CD4-positive, alpha-beta T cell treated with Interleukin-17A for 4 hours (primary cell): Measurements from ENCODE around the gene NUDT22.
A peak's percentile ranks its signal among the peaks of the same experiment; 100 is the strongest.

ENCODE experiments used
- DNase-seq: peaks from one replicate; pipeline ENCODE4 v3.0.0-alpha.2; 2020; ENCODE audit warnings: mixed read lengths

Gene NUDT22

GRCh38 chr11:64207256-64208085 is 18.6 kb upstream of the NUDT22 start:
- DNase-seq, result peak; percentile 85

GRCh38 chr11:64208086-64208795 is 17.8 kb upstream of the NUDT22 start:
- DNase-seq, result no peak

DNA sequence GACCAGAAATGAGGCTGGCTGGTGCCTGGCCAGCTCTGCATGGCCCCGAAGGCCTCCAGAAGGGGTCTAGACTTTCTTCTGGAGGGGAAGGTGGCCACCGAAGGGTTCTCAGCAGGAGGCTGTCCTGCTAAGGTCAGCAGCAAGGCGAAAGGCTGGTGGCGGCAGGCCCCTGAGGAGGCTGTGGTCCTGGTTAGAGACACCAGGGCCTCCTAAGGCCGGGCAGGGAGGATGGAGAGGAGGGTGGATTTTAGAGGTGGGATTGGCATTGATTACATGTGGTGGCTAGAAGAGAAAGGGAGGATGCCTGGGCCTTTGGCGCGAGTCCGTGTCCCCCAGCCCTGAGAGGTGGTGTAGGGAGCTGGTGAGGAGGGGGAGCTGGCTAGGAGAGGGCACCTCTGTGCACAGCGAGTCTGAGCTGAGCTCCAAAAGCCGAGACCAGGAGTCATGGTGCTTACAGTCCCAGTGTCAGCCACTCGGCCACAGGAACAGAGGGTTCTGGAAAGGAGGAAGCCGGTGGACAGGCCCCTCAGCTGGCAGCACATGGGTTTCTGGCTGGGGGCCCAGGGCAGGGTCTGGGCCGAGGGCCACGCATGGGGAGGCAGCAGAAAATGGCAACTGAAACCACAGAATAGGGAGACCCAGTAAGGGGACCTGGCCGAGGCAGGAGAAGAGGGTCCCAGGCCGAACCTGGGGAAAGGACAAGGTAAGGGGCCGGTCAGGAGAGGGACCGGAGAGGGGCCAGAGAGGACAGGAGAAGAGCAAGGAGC is 17.1 kb upstream of the NUDT22 start:
- no peak for DNase-seq

DNA sequence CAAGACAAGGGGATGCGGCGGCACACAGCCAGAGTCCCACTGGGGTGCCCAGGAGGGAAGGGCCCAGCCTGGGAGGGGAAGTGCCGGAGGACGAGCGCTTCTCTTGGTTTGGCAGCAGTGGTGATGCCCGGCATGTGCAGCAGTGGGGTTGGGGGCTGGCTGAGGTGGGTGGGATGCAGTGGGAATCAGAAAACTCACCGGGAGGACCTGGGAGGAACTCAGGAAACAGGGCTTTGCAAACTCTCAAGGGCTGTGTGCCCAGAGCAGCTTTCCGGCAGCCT is 16.6 kb upstream of the NUDT22 start:
- no peak for DNase-seq

GRCh38 chr11:64210301-64211020 is 15.6 kb upstream of the NUDT22 start:
- DNase-seq, result no peak

DNA sequence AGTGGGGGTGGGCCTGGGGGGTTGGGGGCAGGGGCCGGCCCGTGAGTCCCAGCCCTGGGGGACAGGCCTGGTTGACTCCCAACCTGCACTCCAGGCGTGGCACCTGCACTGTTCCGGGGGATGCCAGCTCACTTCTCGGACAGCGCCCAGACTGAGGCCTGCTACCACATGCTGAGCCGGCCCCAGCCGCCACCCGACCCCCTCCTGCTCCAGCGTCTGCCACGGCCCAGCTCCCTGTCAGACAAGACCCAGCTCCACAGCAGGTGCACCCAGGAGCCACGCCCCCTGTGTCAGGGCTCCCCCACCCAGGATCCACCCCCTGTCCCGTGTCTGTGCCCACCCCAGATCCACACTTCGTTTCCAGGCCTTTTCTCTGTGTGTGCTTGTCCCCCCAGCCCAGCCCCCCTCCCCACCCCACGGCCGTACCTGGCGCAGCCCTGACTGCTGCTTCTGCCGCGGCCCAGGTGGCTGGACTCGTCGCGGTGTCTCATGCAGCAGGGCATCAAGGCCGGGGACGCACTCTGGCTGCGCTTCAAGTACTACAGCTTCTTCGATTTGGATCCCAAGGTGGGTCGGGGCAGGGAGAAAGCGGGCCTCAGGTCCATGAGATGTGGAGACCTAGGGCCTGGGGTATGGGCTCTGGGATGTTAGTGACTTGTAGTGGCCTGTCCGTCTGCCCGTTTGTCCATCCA is 14.7 kb upstream of the NUDT22 start:
- DNase-seq, result no peak

- DNase-seq, result no peak
Measured at GRCh38 chr11:64216879-64217278, 9.2 kb upstream of the NUDT22 start.

DNA sequence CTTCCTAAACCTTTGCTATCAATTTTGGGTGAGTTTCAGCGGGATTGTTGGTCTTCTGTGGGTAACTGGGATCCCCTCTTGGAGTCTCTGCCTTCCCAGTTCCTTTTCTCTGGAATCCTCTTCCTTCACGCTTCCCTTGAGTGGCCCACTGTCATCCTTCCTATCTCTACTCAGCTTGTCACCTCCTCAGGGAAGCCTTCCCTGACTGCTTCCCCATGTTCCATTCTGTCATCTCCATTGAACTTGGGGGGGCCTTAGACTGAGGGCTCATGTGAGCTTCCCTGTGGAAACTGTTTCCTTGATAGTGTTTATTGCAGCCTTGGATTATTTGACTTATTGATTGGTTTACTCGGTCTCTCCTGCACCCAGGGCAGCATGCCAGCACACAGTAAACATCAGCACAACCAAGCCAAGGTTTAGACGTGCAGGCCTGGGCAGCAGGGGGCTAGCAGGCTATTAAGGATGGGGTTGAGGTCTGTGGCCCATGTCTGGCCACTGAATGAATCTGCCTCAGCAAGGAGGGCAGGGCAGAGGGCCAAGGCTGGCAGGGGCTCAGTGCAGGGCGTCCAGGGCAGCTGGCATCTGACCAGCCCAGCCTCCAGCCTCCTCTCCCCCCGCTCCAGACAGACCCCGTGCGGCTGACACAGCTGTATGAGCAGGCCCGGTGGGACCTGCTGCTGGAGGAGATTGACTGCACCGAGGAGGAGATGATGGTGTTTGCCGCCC is 7.3 kb upstream of the NUDT22 start:
- DNase-seq, result no peak

DNA sequence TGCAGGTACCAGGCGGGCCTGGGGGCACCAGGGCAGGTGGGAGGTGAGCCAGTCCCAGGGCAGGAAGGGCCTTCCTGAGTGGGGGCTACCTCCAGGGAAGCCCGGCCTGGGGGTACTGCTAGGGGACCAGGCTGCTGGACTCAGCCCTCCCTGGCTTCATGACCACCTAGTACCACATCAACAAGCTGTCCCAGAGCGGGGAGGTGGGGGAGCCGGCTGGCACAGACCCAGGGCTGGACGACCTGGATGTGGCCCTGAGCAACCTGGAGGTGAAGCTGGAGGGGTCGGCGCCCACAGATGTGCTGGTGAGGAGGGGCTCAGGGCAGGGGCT is 6.8 kb upstream of the NUDT22 start:
- DNase-seq, result no peak

DNA sequence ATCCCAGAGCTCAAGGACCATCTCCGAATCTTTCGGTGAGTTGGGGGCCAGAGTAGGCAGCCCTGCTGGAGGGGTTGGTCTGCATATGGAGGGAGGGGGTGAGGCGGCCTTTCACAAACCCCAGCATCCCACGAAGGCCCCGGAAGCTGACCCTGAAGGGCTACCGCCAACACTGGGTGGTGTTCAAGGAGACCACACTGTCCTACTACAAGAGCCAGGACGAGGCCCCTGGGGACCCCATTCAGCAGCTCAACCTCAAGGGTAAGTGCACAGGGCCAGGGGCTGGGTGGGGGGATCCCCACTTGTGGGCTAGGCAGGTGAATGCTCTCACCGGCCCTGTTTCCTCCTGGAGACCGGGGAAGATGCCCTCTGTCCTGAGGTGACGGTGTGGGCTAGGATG is 6.3 kb upstream of the NUDT22 start:
- no peak for DNase-seq

DNA sequence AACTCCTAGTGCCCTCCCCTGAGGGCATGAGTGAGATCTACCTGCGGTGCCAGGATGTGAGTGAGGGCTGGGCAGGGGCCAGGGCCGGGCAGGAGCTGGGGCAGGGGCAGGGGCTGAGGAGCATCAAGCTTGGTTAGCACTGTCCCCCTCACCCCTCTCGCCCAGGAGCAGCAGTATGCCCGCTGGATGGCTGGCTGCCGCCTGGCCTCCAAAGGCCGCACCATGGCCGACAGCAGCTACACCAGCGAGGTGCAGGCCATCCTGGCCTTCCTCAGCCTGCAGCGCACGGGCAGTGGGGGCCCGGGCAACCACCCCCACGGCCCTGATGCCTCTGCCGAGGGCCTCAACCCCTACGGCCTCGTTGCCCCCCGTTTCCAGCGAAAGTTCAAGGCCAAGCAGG is 5.8 kb upstream of the NUDT22 start:
- DNase-seq, result no peak

GRCh38 chr11:64220798-64221197 is 5.3 kb upstream of the NUDT22 start:
- no peak for DNase-seq

- DNase-seq, result no peak
Measured at GRCh38 chr11:64222651-64223000, 3.4 kb upstream of the NUDT22 start.

DNA sequence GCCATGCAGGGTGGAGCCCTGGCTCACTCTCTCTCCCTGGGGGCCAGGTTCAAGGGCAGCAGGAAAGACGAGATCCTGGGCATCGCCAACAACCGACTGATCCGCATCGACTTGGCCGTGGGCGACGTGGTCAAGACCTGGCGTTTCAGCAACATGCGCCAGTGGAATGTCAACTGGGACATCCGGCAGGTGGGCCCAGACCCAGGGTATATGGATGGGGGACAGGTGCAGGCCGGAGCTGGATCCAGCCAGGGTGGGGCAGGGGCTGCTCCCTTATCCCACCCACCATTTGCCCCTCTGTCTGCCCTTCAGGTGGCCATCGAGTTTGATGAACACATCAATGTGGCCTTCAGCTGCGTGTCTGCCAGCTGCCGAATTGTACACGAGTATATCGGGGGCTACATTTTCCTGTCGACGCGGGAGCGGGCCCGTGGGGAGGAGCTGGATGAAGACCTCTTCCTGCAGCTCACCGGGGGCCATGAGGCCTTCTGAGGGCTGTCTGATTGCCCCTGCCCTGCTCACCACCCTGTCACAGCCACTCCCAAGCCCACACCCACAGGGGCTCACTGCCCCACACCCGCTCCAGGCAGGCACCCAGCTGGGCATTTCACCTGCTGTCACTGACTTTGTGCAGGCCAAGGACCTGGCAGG is 2.9 kb upstream of the NUDT22 start:
- no peak for DNase-seq

GRCh38 chr11:64224151-64224890 is 1.8 kb upstream of the NUDT22 start:
- no peak for DNase-seq

- DNase-seq, result no peak
Measured at GRCh38 chr11:64224891-64225607, 1.0 kb upstream of the NUDT22 start.

GRCh38 chr11:64226507-64227051 is 505 bp downstream of the NUDT22 start:
- peak; percentile 72 for DNase-seq

- DNase-seq, result no peak
Measured at GRCh38 chr11:64227405-64227956, 1.4 kb downstream of the NUDT22 start.

DNA sequence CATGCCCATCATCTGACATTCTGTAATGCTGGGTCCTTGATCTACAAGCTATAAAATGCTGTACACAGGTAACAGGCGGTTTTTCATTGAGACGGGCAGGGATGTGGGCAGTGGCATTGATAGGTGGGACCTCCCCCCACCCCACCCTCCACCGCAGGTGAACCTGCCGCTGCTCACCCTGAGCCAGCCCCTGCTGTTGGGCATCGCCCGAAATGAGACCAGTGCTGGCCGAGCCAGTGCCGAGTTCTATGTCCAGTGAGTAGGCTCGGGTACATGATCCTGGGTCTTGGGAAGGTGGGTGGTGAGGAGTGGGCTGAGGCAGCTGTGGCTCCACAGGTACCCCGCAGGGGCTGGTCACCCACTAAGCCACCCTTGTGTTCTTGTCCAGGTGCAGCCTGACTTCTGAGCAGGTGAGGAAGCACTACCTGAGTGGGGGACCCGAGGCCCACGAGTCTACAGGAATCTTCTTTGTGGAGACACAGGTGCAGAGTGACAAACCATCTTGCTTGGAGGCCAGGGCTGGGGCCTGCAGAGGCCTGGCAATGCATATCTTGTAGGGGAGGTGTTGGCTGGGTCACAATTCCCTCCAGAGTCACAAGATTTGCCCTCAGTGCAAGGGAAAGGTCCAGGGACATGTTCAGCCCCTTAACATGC is 3.1 kb downstream of the NUDT22 start:
- no peak for DNase-seq
